ENCODE data around the gene TRIM3.
"Not testable (repeated sequence)": the region's sequence is repeated elsewhere in the genome, so short reads cannot be mapped to it uniquely, and the experiment has no call there.

TRIM3 gene

GRCh38 chr11:6473451-6474412 is at the start of gene TRIM3:
Gene TRIM3, minus strand, starts transcription at chr11:6473941. Its CDS starts 8,246 bp downstream, at chr11:6465695.
- peak; percentile 69 for DNase-seq (ENCODE audit: low read depth)

GRCh38 chr11:6523253-6523652 is 49.5 kb upstream of the TRIM3 start:
- DNase-seq (ENCODE audit: low read depth) = no peak

GRCh38 chr11:6521946-6522345 is 48.2 kb upstream of the TRIM3 start:
- not testable (repeated sequence) for DNase-seq (ENCODE audit: low read depth)

GRCh38 chr11:6520265-6520664 is 46.5 kb upstream of the TRIM3 start:
- no peak for DNase-seq (ENCODE audit: low read depth)

GRCh38 chr11:6516865-6517264 is 43.1 kb upstream of the TRIM3 start:
- no peak for DNase-seq (ENCODE audit: low read depth)

GRCh38 chr11:6505577-6506240 is 32.0 kb upstream of the TRIM3 start:
- no peak for DNase-seq (ENCODE audit: low read depth)

- no peak for DNase-seq (ENCODE audit: low read depth)
Measured at GRCh38 chr11:6504166-6504565, 30.4 kb upstream of the TRIM3 start.

GRCh38 chr11:6502382-6502781 is 28.6 kb upstream of the TRIM3 start:
- DNase-seq (ENCODE audit: low read depth) = no peak

- DNase-seq (ENCODE audit: low read depth) = no peak
Measured at GRCh38 chr11:6498544-6498943, 24.8 kb upstream of the TRIM3 start.

- no peak for DNase-seq (ENCODE audit: low read depth)
Measured at GRCh38 chr11:6498121-6498520, 24.4 kb upstream of the TRIM3 start.

- DNase-seq (ENCODE audit: low read depth) = no peak
Measured at GRCh38 chr11:6497069-6497839, 23.5 kb upstream of the TRIM3 start, which contains the start of gene DNHD1. Gene DNHD1, plus strand, starts transcription at chr11:6497280. Its CDS starts 936 bp downstream, at chr11:6498216.

GRCh38 chr11:6489306-6489705 is 15.6 kb upstream of the TRIM3 start:
- no peak for DNase-seq (ENCODE audit: low read depth)

- DNase-seq (ENCODE audit: low read depth) = no peak
Measured at GRCh38 chr11:6488821-6489220, 15.1 kb upstream of the TRIM3 start.

GRCh38 chr11:6488342-6488741 is 14.6 kb upstream of the TRIM3 start:
- DNase-seq (ENCODE audit: low read depth) = no peak

GRCh38 chr11:6486938-6487337 is 13.2 kb upstream of the TRIM3 start:
- DNase-seq (ENCODE audit: low read depth) = no peak

GRCh38 chr11:6486256-6486655 is 12.5 kb upstream of the TRIM3 start:
- DNase-seq (ENCODE audit: low read depth) = no peak

- DNase-seq (ENCODE audit: low read depth) = no peak
Measured at GRCh38 chr11:6485661-6486060, 11.9 kb upstream of the TRIM3 start.

GRCh38 chr11:6483015-6483414 is 9.3 kb upstream of the TRIM3 start:
- DNase-seq (ENCODE audit: low read depth) = no peak

GRCh38 chr11:6482441-6482840 is 8.7 kb upstream of the TRIM3 start:
- no peak for DNase-seq (ENCODE audit: low read depth)

GRCh38 chr11:6481924-6482275 is 8.2 kb upstream of the TRIM3 start:
- DNase-seq (ENCODE audit: low read depth) = no peak

GRCh38 chr11:6481012-6481923 is 7.5 kb upstream of the TRIM3 start, which contains the start of the genes ARFIP2 and TIMM10B:
Gene ARFIP2, minus strand, starts transcription at chr11:6481331. Its CDS starts 910 bp downstream, at chr11:6480421.
Gene TIMM10B, plus strand, starts transcription at chr11:6481501. Its CDS starts 16 bp downstream, at chr11:6481517.
- DNase-seq (ENCODE audit: low read depth) = peak; percentile 96

All from stimulated activated CD8-positive, alpha-beta memory T cell treated with anti-CD3 and anti-CD28 coated beads, Interleukin-4, amount 100 ng/mL, for 24 hours (primary cell).